ENCODE data around the gene SMARCAD1. TPM values are rescaled to one million over a fixed set of nuclear protein-coding genes. Genes with fewer than 3 reads are reported as not detected.

Gene SMARCAD1
- total RNA-seq, 6 experiments from 2014 or later, result 7.2 to 10.4 (median 9.6) TPM

GRCh38 chr4:94165256-94165655, 42.4 kb upstream of the SMARCAD1 start:
- intact Hi-C loops (cut with DNase I), result no loop called here
- ATAC-seq, result no peak
- Histone ChIP-seq H3K36me3 (no peaks in the 10 kb centered on the region), H3K27me3 (no peaks in the 10 kb centered on the region), H3K9me3 (no peaks in the 10 kb centered on the region), H3K4me1 (no peaks in the 10 kb centered on the region), H3K27ac (no peak overlapping the region), H3K4me3 (no peak overlapping the region)
- no peak for DNase-seq
- no peak for TF ChIP-seq POLR2A (IDR thresholded peaks at IDR 0.05)
- TF ChIP-seq CTCF (IDR thresholded peaks at IDR 0.05), result no peak
- 64% methylated on average over 3 of the region's 3 CpGs for WGBS (ENCODE audit: insufficient coverage, low coverage, low lambda C conversion rate, missing lambda C conversion rate)

GRCh38 chr4:94168321-94168720, 39.3 kb upstream of the SMARCAD1 start:
- TF ChIP-seq CTCF (IDR thresholded peaks at IDR 0.05) (no peak), POLR2A (IDR thresholded peaks at IDR 0.05) (no peak)
- no peak overlapping the region for H3K4me3 ChIP-seq
- H3K9me3 ChIP-seq, result no peaks in the 10 kb centered on the region
- no peak for DNase-seq
- H3K27me3 ChIP-seq, result no peaks in the 10 kb centered on the region
- no peaks in the 10 kb centered on the region for H3K4me1 ChIP-seq
- intact Hi-C loops (cut with DNase I), result no loop called here
- WGBS (ENCODE audit: insufficient coverage, low coverage, low lambda C conversion rate, missing lambda C conversion rate), result 61% methylated on average over 2 of the region's 2 CpGs
- no peak overlapping the region for H3K27ac ChIP-seq
- no peaks in the 10 kb centered on the region for H3K36me3 ChIP-seq
- no peak for ATAC-seq

- intact Hi-C loops (cut with DNase I), result no loop called here
- WGBS (ENCODE audit: insufficient coverage, low coverage, low lambda C conversion rate, missing lambda C conversion rate), result no CpG with 5 or more reads among the region's 37 CpGs
- no peak for TF ChIP-seq POLR2A (IDR thresholded peaks at IDR 0.05)
- TF ChIP-seq CTCF (IDR thresholded peaks at IDR 0.05), result no peak
- no peaks in the 10 kb centered on the region for H3K9me3 ChIP-seq
- H3K36me3 ChIP-seq, result no peaks in the 10 kb centered on the region
- no peak for DNase-seq
- no peaks in the 10 kb centered on the region for H3K27me3 ChIP-seq
- no peak overlapping the region for H3K4me3 ChIP-seq
- no peak for ATAC-seq
- no peak overlapping the region for H3K27ac ChIP-seq
- no peaks in the 10 kb centered on the region for H3K4me1 ChIP-seq
These were observed 37.8 kb upstream of the SMARCAD1 start for GRCh38 chr4:94169803-94170372.

- Histone ChIP-seq H3K4me3 (no peak overlapping the region), H3K4me1 (no peaks in the 10 kb centered on the region), H3K9me3 (no peaks in the 10 kb centered on the region), H3K36me3 (no peaks in the 10 kb centered on the region), H3K27me3 (no peaks in the 10 kb centered on the region), H3K27ac (no peak overlapping the region)
- ATAC-seq, result no peak
- 41% methylated on average over 4 of the region's 4 CpGs for WGBS (ENCODE audit: insufficient coverage, low coverage, low lambda C conversion rate, missing lambda C conversion rate)
- DNase-seq, result no peak
- intact Hi-C loops (cut with DNase I), result no loop called here
- TF ChIP-seq CTCF (IDR thresholded peaks at IDR 0.05), result peak in 1 of 4 donors; percentile 12
- no peak for TF ChIP-seq POLR2A (IDR thresholded peaks at IDR 0.05)
These were observed 36.0 kb upstream of the SMARCAD1 start for GRCh38 chr4:94171616-94172015.

All from right lobe of liver (tissue), 6 donors.